Measurements from ENCODE around the gene DCC.

Gene DCC

DNA sequence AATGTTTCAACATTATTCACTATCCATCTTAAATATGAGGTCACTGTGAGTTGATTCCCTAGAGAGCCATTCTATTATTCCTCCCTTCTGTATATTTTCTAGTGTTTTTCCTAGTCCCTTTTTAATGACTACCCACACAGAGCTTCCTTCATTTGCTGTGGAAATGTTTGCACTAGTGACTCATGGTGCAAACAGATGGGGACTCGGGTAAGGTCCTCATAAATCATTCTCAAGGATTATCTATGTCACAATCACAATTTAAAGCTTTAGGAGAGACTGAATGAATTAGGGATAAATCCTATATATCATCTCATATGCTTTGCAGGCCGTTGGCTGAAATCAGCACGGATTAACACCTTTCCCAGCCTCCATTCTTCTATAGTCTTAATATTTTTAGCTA is 159.6 kb downstream of the DCC start:
- DNase-seq = no peak

DNA sequence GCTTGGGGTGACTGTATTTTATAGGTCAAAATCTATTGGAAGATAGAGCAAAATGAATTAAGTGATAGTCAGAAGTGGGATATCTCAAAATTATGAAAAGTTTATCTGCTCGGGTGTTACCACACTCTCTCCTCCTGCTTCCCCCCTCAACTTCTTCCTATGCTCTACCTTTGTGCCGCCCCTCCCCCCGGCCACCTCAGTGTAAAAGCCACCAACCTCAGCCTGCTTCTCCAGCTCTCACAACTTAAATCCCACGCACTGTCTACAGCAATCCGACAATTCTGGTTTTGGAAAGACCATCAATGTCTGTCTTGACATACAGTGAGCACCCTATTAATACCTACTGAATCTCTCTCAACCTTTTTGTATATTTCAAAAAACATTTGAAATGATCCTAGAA is 164.6 kb downstream of the DCC start:
- no peak for DNase-seq

DNA sequence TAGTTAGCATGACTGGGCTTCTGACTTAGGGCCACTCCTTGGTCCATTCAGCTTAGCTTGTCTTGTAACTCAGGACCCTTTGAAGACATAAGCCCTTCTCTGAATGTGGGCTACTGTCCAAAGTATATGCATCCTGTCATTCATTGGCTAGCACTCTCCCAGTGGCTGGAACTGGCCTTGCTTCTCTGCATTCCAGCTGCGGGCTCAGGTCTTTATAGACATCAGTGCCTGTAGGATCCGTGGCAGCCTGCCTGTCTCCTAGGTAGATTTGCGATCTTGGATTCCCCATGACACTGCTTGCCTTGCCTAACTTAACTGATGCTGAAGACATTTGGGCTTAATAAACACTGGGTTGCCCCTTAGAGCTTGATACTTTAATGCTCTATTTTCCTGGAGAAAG is 170.1 kb downstream of the DCC start:
- no peak for DNase-seq

- DNase-seq = no peak
Measured at GRCh38 chr18:52518086-52518485, 178.1 kb downstream of the DCC start.

- DNase-seq = no peak
Measured at GRCh38 chr18:52519021-52519420, 179.0 kb downstream of the DCC start.

DNA sequence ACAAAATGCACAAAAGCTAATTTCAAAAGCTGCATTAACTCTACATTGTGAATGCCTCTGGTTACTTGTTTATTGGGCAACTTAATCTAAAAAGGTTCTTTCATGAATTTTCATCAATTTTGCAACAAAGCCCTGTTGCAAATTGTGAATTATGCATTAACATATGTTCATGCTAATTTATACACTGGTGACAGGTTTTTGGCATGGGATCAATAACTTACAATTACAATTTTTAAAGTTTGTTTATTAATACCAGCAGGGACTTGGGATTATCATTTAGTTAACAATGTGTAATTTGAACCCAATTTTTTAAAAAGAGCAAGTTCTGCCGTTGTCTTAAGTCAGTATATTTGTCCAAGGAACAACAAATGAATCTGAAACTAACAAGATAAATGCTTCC is 183.6 kb downstream of the DCC start:
- DNase-seq = no peak

DNA sequence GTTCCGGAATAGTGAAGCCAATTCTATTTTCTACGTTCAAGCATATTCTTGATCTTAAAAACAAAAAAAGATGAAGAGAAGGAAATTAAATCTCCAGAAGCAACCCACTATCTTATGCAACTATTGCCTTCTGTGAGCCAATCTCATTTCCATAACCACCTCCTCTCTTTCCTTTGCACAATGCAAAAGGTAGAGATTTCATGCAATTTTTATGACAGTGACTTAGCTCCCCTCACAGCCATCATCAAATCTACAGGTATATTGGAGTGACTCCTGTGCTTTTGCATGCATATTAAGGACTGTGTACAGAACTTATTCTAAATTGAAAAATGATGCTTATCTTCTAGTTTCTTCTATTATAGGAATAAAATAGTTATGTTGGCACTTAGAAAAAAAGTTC is 191.8 kb downstream of the DCC start:
- no peak for DNase-seq

DNA sequence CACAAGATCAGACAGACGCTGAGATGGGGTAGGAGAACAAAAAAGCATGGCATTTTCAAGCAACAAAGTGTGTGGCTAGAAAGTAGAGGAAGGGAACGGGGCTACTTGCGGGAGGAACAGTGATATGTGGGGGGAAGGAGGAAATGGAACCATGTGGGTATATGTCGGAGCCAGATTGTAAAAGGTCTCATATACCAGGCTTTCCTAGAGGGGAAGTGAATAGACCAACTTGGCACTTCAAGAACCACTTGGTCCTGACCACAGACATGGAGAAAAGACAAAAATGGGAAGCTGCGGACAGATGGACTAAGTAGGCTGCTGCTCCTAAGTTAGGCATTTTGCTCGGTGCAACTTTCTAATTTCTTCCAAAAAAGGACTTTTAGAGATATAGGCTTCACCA is 196.0 kb downstream of the DCC start:
- DNase-seq = no peak

DNA sequence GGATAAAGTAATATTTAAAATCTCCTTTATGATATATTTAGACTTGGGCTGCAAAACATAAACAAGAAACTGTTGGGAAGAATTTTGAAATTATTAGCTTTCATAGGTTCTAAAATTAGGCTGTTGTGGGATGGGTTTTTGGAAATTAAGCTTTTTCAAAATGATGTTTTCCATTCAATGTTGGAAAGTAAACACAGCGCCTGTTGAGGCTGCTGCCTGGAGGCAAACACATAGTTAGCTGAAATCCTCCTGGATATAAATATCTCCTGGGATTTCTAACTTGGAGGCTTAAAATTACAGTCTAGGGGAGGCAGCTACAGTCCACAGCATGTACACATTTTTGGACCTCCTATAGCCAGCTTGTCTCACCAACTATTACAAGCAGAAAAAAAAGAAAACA is 197.3 kb downstream of the DCC start:
- no peak for DNase-seq

DNA sequence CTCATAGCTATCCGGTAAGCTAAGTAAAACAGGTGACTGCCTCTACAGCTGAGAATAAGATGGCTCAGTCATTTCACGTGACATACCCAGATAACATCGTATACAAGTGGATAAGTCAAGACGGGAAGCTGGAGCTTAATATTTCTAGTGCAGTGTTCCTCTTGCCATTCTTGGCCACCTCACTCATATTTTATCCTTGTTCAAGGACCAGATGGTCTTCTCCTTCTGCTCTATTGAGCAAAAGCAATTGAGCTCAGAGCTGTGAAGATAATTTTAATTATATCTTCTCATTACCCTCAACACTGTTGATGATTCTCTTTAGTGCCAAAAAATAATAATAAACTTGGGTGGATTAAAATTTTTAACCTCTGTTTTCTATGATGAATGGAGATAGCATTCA is 201.1 kb downstream of the DCC start:
- no peak for DNase-seq

GRCh38 chr18:52544086-52544485 is 204.1 kb downstream of the DCC start:
- no peak for DNase-seq

DNA sequence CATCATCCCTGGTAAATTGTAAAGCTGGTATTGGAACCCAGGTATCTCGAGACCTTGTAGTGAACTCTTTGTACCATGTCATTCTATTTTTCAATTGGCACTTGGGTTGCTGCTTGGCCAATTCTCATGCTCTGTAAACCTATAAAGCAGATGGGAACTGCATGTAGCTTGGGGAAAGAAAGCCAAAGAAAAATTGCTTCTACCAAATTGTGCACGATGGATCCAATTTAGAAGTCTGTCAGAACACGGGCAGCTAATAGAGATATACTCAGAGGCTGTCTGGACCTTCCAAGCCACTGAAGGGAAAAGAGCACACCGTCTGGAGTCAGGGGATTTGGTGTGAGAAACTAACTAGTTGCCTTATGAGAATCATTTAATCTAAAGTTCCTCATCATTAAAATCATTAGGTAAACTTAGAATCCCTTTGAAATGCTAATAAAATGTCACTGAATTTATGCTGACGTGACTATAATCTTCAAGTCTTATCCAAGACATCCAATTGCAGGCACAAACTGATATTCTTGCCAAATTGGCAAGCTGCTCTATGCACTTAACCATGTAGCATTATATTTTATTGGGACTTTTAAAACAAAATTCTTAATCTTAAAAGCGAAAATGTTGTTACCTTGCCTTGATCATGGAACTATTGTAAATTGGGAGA is 206.8 kb downstream of the DCC start:
- no peak for DNase-seq

DNA sequence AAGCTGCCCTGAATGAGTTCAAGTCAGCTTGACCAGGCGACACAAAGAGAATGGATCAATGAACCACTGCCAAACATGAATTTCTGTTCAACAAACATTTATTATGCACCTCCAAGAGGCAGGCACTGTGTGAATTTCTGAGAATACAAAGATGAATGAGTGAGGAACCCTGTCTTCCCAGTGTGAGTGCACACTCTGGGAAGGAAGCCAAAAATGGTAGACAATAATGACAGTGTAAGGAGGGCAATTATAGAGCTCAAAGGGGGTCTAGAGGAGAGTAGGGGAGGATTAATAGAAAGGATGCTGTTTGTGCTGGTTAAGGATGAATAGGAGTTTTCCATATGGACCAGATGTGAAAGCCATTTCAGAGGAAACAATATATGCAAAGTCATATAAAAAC is 213.4 kb downstream of the DCC start:
- DNase-seq = no peak

DNA sequence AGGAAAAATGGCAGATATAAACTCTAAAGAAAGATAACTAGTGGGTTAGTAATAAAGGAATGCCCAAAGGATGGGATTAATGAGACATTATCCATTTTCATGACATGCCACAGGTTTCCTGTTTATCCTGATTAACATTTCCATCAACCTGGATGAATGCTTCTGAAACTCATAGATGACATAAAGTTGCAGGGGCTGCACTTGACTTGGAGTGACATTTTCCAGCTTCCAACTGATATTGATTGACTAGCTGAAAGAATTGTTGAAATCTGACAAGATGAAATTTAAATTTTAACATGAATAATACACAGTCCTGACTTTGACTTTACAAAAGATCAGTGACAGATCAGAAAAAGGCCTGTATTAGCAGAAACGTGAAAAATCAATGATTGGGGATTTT is 214.2 kb downstream of the DCC start:
- DNase-seq = no peak

- no peak for DNase-seq
Measured at GRCh38 chr18:52567360-52567759, 227.4 kb downstream of the DCC start.

DNA sequence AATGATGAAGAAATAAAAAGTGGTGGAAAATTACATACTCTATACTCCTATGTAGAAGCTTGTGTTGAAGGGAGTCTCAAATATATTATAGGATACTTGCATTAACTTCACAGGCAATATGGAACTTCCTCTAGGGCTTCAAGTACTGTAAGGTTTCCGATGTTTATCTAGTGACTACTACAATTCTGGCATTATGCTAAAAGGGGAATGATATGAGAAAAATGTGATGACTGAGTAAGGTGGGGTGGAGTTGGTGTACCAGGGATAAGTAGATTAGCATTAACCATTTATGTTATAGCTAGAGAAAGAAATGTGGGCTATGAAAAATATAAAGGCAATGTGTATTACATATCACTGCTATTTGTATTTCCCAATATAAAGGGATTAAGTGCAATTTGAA is 229.5 kb downstream of the DCC start:
- no peak for DNase-seq

GRCh38 chr18:52570975-52571374 is 231.0 kb downstream of the DCC start:
- no peak for DNase-seq

DNA sequence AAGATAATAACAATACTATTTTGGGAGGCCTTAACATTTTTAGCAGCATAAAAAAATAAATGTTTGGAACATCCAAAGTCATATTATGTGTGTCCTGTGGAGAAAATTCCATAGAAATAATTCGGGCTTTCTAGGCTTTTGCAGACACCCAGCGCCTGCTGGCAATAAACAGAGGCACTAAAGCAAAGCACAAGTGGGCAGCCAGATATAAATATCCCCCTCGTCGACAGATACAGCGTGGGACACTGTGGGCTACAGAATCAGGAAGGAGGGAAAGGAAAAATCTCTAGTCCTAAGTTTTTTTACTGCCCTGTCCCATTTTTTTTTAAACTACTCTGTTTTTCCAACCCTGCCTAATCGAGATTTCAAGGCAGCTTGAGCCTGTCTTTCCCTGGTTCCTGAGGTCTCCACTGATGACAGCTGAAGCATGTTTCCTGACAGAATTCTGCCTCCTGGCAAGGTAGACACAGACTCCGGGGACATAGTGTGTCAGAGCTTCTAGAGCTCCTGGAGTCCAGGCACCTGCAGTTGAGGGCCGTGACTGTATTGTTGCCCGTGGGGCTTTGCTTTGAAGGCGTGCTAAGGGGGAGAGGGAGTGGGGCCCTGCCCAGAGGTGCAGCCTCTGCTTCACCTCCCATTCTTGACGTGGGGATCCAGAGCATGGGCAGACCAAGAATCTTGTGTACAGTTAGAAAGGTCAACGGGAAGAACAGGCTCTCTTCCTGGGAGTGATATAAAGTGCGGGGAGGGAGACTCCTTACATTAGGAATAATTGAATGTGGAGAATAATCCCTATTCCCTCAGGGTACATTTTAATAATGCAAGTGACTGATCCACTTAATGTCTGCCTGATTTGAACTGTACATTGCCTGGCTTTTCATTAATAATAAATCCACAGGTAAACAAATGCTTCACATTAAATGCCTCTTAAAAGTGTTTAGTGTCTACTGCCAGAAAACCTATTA is 232.3 kb downstream of the DCC start:
- no peak for DNase-seq

GRCh38 chr18:52577795-52578194 is 237.8 kb downstream of the DCC start:
- no peak for DNase-seq

DNA sequence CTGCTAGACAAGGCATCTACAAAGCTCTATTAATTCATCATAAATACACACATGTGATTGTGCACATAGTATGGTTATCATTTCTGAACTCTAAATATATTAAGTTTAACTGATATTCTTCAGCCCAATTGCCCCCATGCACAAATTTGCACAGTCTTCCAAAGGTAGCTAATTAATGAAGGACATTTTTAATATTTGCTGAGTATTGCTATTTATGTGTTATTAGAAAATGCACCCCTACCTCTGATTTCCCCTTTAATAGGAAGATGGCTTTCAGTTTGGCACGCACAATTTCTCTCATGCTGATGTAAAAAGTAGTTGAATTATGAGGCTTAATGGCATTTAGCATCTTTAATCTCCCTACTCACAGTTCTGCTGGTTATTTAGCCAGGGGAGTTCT is 242.1 kb downstream of the DCC start:
- DNase-seq = no peak

DNA sequence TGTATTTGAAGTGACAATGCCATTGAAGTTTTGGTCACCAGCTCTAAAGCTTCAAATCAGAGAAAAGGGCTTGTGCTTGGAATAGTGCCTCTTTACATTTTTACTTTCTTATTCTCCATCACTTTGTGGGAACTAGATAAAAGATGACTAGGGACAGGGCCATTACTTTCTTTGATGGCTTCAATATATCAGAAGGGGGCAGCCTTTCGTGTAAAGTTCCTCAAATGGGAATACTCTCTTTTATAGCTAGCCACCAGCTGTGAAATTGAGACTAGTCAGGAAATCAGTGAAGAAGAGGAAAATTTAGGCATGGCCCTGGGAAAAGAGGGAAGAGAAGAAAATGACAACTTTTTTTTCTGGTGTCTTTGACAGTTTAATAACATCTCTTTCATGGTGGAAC is 242.5 kb downstream of the DCC start:
- no peak for DNase-seq

DNA sequence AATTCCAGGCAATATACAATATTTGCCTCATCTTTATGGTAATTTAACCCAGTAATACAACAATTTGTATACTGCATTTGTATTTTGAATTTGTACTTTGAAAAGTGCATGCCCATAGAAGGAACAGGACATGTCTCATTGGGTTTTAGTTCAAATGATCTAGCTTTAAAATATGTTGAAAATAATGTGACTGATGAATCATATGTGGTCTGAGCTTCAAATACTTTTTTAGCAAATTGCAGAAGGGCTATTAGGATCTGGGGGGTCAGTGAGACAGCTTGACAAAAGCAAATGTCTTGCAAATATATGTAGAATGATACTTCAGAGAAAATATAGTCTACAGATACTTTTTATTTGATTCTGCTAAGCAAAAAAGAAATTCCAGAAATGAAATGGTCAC is 248.9 kb downstream of the DCC start:
- no peak for DNase-seq

DNA sequence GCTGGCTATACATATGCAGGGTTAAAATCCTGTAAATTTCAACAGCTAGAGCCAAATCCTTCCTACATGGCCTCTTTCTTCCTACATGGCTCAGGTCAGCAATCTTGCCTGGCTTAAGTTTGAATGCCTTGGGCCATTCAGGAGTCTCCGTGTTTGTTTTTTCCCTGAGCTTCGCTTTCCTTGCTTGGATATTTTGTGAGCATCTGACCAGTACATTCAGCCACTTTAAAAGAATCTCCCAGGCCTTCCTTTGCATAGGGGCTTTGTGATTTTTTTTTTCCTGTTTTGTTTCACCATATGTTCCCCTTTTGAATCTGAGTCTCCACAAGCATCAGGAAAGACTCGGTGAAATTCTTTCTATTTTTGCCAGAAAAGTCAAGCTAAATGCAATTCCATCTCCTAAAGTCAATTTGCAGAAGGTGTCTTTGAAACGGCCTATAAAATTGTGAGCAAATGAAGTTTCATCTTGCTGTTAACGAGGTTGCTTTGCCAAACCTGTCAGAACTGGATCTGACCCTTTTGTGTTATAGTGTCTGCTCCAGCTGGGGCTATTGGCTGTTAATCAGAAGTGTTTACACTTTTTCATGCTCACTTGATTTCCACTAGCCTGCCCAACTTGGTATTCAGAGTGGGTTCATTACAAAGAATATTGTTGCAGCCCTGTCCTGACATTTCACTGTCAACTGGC is 256.9 kb downstream of the DCC start:
- no peak for DNase-seq

DNA sequence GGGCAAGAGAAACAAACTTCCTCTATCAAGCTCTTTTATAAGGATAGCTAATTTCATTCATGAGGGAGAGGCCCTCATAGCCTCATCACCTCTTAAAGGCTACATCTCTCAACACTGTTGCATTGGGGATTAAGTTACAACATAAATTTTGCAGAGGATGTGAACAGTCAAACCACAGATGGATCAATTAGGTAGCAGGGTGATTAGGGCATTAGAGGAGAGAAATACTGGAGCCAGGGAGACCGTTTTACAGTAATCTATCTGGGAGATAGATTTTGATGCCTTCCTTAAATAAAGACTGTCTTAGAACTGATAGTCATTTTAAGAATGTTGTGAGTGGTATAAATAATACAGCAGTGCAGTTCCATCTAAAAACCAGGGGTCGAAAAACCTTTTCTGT is 258.9 kb downstream of the DCC start:
- DNase-seq = no peak
